Endodermal cell (in vitro differentiated cells): ENCODE measurements around the gene DDX27. TPM values are rescaled to one million over a fixed set of nuclear protein-coding genes. Genes with fewer than 3 reads are reported as not detected.
A peak's percentile ranks its signal among the peaks of the same experiment; 100 is the strongest.

Source experiments
- DNase-seq: peaks from one replicate; pipeline ENCODE4 v3.0.0-alpha.2; 2017
- H3K27ac ChIP-seq: 2 replicates; pipeline ENCODE4 v1.5.1; 2013; ENCODE audit warnings: mild to moderate bottlenecking, low read depth, low read length, moderate library complexity
- H3K27me3 ChIP-seq: 2 replicates; pipeline ENCODE4 v1.6.1; 2013; ENCODE audit warnings: mild to moderate bottlenecking, low read length, moderate library complexity; ENCODE audit not compliant: insufficient read depth, control insufficient read depth, poor library complexity, severe bottlenecking
- H3K36me3 ChIP-seq: 2 replicates; pipeline ENCODE4 v1.7.0; 2013; ENCODE audit warnings: mild to moderate bottlenecking, low read length, moderate library complexity; ENCODE audit not compliant: control insufficient read depth, insufficient read depth
- H3K4me1 ChIP-seq: one replicate; pipeline ENCODE4 v1.7.0; 2013; ENCODE audit warnings: low read length; ENCODE audit not compliant: control insufficient read depth, insufficient read depth
- H3K4me3 ChIP-seq: 2 replicates; pipeline ENCODE4 v1.5.1; 2013; ENCODE audit warnings: mild to moderate bottlenecking, low read length, moderate library complexity
- H3K9ac ChIP-seq: 2 replicates; pipeline ENCODE4 v1.6.1; 2013; ENCODE audit warnings: mild to moderate bottlenecking, low read length, moderate library complexity; ENCODE audit not compliant: poor library complexity, severe bottlenecking; ENCODE audit errors: extremely low read depth
- H3K9me3 ChIP-seq: 2 replicates; pipeline ENCODE4 v1.6.1; 2013; ENCODE audit warnings: mild to moderate bottlenecking, low read length, moderate library complexity; ENCODE audit not compliant: control insufficient read depth
- H3K27ac Mint-ChIP-seq: 2 replicates; pipeline ENCODE4 v1.8.0; 2020; ENCODE audit warnings: mixed read lengths
- H3K27me3 Mint-ChIP-seq: 2 replicates; pipeline ENCODE4 v1.8.0; 2021; ENCODE audit warnings: mild to moderate bottlenecking, mixed read lengths; ENCODE audit not compliant: insufficient read depth
- H3K36me3 Mint-ChIP-seq: 2 replicates; pipeline ENCODE4 v1.8.0; 2020; ENCODE audit warnings: low read depth, mixed read lengths
- H3K4me1 Mint-ChIP-seq: 2 replicates; pipeline ENCODE4 v1.8.0; 2020; ENCODE audit warnings: mixed read lengths
- H3K4me3 Mint-ChIP-seq: 2 replicates; pipeline ENCODE4 v1.8.0; 2020; ENCODE audit warnings: mild to moderate bottlenecking, moderate library complexity, mixed read lengths
- H3K9me3 Mint-ChIP-seq: 2 replicates; pipeline ENCODE4 v1.8.0; 2020; ENCODE audit warnings: mild to moderate bottlenecking, mixed read lengths
- WGBS, 2 experiments: methylation state at CpG; one replicate each; pipeline versions ENCODE4 v1.1.5 to v1.1.7; 2013; ENCODE audit warnings: missing lambda C conversion rate in 2 of 2, mixed read lengths in 1 of 2; ENCODE audit not compliant: insufficient coverage in 1 of 2, insufficient read length in 1 of 2; 5-methylcytosine and 5-hydroxymethylcytosine counted together
- total RNA-seq, 2 donors: library from RNA; stranded (reverse); fragmentation: NEBNext Ultra II Directional in 1 of 2; extraction: Animal tissue kit (Norgen Biotek cat#: 25700) in 1 of 2; gene quantifications; 2 replicates in 1 of 2; 3 replicates in 1 of 2; pipeline ENCODE4 v1.2.1, GENCODE V29; 2021
- TF ChIP-seq, protein P1 (sequence below): fragments of 200-600 bp; sonication (generic); conservative IDR thresholded peaks from 2 replicates; pipeline ENCODE4 v1.5.0; 2021; ENCODE audit warnings: antibody characterized with exemption, mild to moderate bottlenecking

The DDX27 gene
- total RNA-seq, 2 donors from 2014 or later = 40.4 to 45.2 TPM

DNA sequence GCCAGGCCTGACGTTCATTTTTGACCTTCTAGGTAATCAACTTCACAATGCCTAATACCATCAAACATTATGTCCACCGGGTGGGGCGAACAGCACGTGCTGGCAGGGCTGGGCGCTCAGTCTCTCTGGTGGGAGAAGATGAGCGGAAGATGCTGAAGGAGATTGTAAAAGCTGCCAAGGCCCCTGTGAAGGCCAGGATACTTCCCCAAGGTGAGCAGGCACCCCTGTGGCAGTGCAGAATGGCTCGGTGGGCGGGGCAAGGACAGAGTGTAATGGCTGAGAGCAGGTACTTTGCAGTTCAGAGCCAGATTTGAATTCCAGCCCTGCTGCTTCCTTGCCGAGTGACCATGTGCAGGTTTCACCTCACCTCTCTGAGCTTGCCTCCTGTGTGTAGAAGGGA, 17.1 kb downstream of the DDX27 start:
- peaks cover 5% of the 10 kb centered on the region for H3K4me1 Mint-ChIP-seq

DNA sequence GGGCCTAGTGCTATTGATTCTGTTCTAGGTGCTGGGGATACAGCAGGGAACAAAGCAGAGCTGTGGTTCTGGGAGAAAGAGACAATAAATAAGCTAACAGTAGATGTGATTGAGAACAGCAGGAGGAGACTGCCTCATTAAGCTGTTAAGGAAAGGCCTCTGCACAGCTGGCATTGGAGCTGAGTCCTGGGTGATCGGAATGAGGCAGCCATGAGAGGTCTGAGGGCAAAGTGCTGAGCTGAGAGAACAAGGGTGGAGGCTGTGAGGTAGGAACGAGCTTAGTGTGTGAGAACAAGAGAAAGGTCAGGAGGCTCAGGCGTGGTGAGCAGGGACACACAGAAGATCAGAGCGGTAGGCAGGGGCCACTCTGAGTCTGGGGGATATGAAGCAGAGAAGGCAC, 18.3 kb downstream of the DDX27 start:
- Mint-ChIP-seq H3K9me3 (no peaks in the 10 kb centered on the region), H3K4me3 (no peak overlapping the region), H3K27me3 (no peaks in the 10 kb centered on the region), H3K27ac (peak overlapping the region; percentile 31), H3K36me3 (peaks cover 82% of the 10 kb centered on the region), H3K4me1 (peaks cover 5% of the 10 kb centered on the region)
- H3K27ac ChIP-seq = no peak overlapping the region
- TF ChIP-seq, protein P1, sequence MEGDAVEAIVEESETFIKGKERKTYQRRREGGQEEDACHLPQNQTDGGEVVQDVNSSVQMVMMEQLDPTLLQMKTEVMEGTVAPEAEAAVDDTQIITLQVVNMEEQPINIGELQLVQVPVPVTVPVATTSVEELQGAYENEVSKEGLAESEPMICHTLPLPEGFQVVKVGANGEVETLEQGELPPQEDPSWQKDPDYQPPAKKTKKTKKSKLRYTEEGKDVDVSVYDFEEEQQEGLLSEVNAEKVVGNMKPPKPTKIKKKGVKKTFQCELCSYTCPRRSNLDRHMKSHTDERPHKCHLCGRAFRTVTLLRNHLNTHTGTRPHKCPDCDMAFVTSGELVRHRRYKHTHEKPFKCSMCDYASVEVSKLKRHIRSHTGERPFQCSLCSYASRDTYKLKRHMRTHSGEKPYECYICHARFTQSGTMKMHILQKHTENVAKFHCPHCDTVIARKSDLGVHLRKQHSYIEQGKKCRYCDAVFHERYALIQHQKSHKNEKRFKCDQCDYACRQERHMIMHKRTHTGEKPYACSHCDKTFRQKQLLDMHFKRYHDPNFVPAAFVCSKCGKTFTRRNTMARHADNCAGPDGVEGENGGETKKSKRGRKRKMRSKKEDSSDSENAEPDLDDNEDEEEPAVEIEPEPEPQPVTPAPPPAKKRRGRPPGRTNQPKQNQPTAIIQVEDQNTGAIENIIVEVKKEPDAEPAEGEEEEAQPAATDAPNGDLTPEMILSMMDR = no peak
- peak overlapping the region; percentile 13 for H3K9ac ChIP-seq
- no peaks in the 10 kb centered on the region for H3K27me3 ChIP-seq
- H3K36me3 ChIP-seq = peaks cover 74% of the 10 kb centered on the region
- no peaks in the 10 kb centered on the region for H3K4me1 ChIP-seq
- DNase-seq = no peak
- no peak overlapping the region for H3K4me3 ChIP-seq
- WGBS, 2 experiments = 75 to 85% methylated on average over 1 to 4 of the region's 4 CpGs
- H3K9me3 ChIP-seq = no peaks in the 10 kb centered on the region

More for the DNA sequence above, 17.1 kb downstream of the DDX27 start:
- Histone ChIP-seq H3K4me1 (no peaks in the 10 kb centered on the region), H3K27me3 (no peaks in the 10 kb centered on the region), H3K9ac (no peak overlapping the region), H3K27ac (no peak overlapping the region), H3K9me3 (no peaks in the 10 kb centered on the region), H3K4me3 (no peak overlapping the region), H3K36me3 (peaks cover 72% of the 10 kb centered on the region)
- 90 to 96% methylated on average over 6 to 9 of the region's 9 CpGs for WGBS, 2 experiments
- TF ChIP-seq, protein P1 = no peak
- H3K36me3 Mint-ChIP-seq = peaks cover 80% of the 10 kb centered on the region
- no peaks in the 10 kb centered on the region for H3K27me3 Mint-ChIP-seq
- H3K4me3 Mint-ChIP-seq = no peak overlapping the region
- H3K9me3 Mint-ChIP-seq = no peaks in the 10 kb centered on the region
- DNase-seq = no peak
- peak overlapping the region; percentile 7 for H3K27ac Mint-ChIP-seq

DNA sequence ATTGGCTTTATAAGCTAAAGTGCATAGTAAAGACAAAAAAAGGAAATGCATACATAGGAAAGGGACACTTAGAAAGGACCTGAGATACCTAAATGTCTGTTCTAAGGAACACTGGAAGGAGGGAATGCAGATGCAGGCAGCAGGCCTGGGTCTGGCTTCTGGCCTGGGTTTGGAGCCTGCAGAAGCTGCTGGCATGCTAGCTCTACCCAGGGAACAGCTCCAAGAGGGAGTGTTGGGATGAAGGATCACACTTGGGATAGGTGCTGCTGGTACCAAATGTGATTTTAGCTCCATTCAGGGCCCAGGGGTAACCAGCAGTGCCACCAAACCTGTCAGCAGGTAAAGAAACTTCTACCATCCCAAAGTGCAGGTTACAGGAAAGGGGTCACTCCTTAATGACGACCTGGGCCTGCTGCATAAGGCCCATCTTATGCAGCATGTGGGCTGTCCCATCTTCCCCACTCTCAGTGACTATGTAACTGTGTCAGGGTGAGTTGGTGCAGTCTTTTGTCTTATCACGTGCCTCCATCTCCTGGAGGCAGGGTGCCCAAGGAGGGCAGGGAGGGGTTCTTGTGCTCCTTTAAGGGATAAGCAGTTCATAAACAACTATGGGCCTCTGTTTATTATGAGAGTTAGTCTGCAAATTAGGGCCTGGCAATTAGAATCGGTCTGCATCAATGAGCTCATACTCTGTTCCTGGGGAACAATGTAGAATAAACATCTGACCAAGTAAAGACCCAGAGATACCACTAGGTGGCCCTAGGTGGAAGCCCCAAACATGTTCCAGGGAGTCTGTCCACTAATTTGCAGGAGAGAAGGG, 26.9 kb downstream of the DDX27 start:
- Mint-ChIP-seq H3K27me3 (no peaks in the 10 kb centered on the region), H3K9me3 (no peaks in the 10 kb centered on the region), H3K36me3 (peaks cover 59% of the 10 kb centered on the region), H3K27ac (peak overlapping the region; percentile 82), H3K4me3 (no peak overlapping the region), H3K4me1 (no peaks in the 10 kb centered on the region)
- 80 to 81% methylated on average over 3 of the region's 3 CpGs for WGBS, 2 experiments
- peak overlapping the region; percentile 19 for H3K27ac ChIP-seq
- peak; percentile 72 for DNase-seq
- H3K9ac ChIP-seq = no peak overlapping the region
- no peaks in the 10 kb centered on the region for H3K4me1 ChIP-seq
- peaks cover 96% of the 10 kb centered on the region for H3K36me3 ChIP-seq
- no peaks in the 10 kb centered on the region for H3K27me3 ChIP-seq
- no peaks in the 10 kb centered on the region for H3K9me3 ChIP-seq
- H3K4me3 ChIP-seq = no peak overlapping the region
- TF ChIP-seq, protein P1 = peak; percentile 84
